ENCODE measurements around the gene ZDHHC19. TPM values are rescaled to one million over a fixed set of nuclear protein-coding genes. Genes with fewer than 3 reads are reported as not detected.

ZDHHC19 gene
- total RNA-seq, 1 donor from 2014 or later, result not detected

- no peak overlapping the region for H3K9ac ChIP-seq (ENCODE audit: low read length)
- no peak for FAIRE-seq
- no peaks in the 10 kb centered on the region for H3K36me3 ChIP-seq (ENCODE audit: insufficient read depth, low read length)
- Mint-ChIP-seq H3K4me1 (ENCODE audit: low read depth, unreplicated experiment) (peaks cover 5% of the 10 kb centered on the region), H3K27me3 (ENCODE audit: low read depth, unreplicated experiment) (peaks cover 12% of the 10 kb centered on the region), H3K4me3 (ENCODE audit: unreplicated experiment) (no peak overlapping the region), H3K36me3 (ENCODE audit: low read depth, unreplicated experiment) (peaks cover 5% of the 10 kb centered on the region), H3K27ac (ENCODE audit: unreplicated experiment) (no peak overlapping the region), H3K9me3 (ENCODE audit: unreplicated experiment) (no peaks in the 10 kb centered on the region)
- no peak overlapping the region for H3K4me2 ChIP-seq (ENCODE audit: low read length)
- no peaks in the 10 kb centered on the region for H3K27me3 ChIP-seq (ENCODE audit: insufficient read depth, low read length)
- peaks cover 9% of the 10 kb centered on the region for H3K4me1 ChIP-seq (ENCODE audit: insufficient read depth, low read length)
- no peak overlapping the region for H3K27ac ChIP-seq (ENCODE audit: low read depth, low read length)
- no peaks in the 10 kb centered on the region for H3K79me2 ChIP-seq (ENCODE audit: insufficient read depth, low read length)
- H2AFZ ChIP-seq (ENCODE audit: low read depth, low read length), result no peak overlapping the region
- no peak for DNase-seq (ENCODE audit: low read depth)
- H3K4me3 ChIP-seq (ENCODE audit: insufficient read depth, low read depth, low read length), result no peak overlapping the region
- H3K9me3 ChIP-seq (ENCODE audit: insufficient read depth, low read depth, low read length), result no peaks in the 10 kb centered on the region
- no peak for TF ChIP-seq CTCF (IDR thresholded peaks at IDR 0.05; ENCODE audit: insufficient read depth, low read depth, low read length)
- TF ChIP-seq EZH2 (IDR thresholded peaks at IDR 0.05; ENCODE audit: insufficient read depth, low read length), result no peak
- no peaks in the 10 kb centered on the region for H4K20me1 ChIP-seq (ENCODE audit: insufficient read depth, low read length)
Measured at GRCh38 chr3:196217307-196218154, 6.3 kb upstream of the ZDHHC19 start.

- no peaks in the 10 kb centered on the region for H3K27me3 ChIP-seq (ENCODE audit: insufficient read depth, low read length)
- no peak overlapping the region for H3K4me3 ChIP-seq (ENCODE audit: insufficient read depth, low read depth, low read length)
- H3K4me2 ChIP-seq (ENCODE audit: low read length), result no peak overlapping the region
- Mint-ChIP-seq H3K36me3 (ENCODE audit: low read depth, unreplicated experiment) (peaks cover 5% of the 10 kb centered on the region), H3K4me1 (ENCODE audit: low read depth, unreplicated experiment) (peaks cover 5% of the 10 kb centered on the region), H3K9me3 (ENCODE audit: unreplicated experiment) (no peaks in the 10 kb centered on the region), H3K27ac (ENCODE audit: unreplicated experiment) (no peak overlapping the region), H3K4me3 (ENCODE audit: unreplicated experiment) (no peak overlapping the region), H3K27me3 (ENCODE audit: low read depth, unreplicated experiment) (peaks cover 12% of the 10 kb centered on the region)
- DNase-seq (ENCODE audit: low read depth) (no peak), FAIRE-seq (no peak)
- TF ChIP-seq CTCF (IDR thresholded peaks at IDR 0.05; ENCODE audit: insufficient read depth, low read depth, low read length), result no peak
- no peak for TF ChIP-seq EZH2 (IDR thresholded peaks at IDR 0.05; ENCODE audit: insufficient read depth, low read length)
- H3K27ac ChIP-seq (ENCODE audit: low read depth, low read length), result no peak overlapping the region
- no peak overlapping the region for H3K9ac ChIP-seq (ENCODE audit: low read length)
- no peak overlapping the region for H2AFZ ChIP-seq (ENCODE audit: low read depth, low read length)
- H3K4me1 ChIP-seq (ENCODE audit: insufficient read depth, low read length), result peaks cover 9% of the 10 kb centered on the region
- H3K79me2 ChIP-seq (ENCODE audit: insufficient read depth, low read length), result no peaks in the 10 kb centered on the region
- H3K9me3 ChIP-seq (ENCODE audit: insufficient read depth, low read depth, low read length), result no peaks in the 10 kb centered on the region
- H4K20me1 ChIP-seq (ENCODE audit: insufficient read depth, low read length), result no peaks in the 10 kb centered on the region
- H3K36me3 ChIP-seq (ENCODE audit: insufficient read depth, low read length), result no peaks in the 10 kb centered on the region
Measured at GRCh38 chr3:196216681-196217211, 5.5 kb upstream of the ZDHHC19 start.

- no peak for TF ChIP-seq CTCF (IDR thresholded peaks at IDR 0.05; ENCODE audit: insufficient read depth, low read depth, low read length)
- Histone ChIP-seq H3K9me3 (ENCODE audit: insufficient read depth, low read depth, low read length) (no peaks in the 10 kb centered on the region), H3K27me3 (ENCODE audit: insufficient read depth, low read length) (no peaks in the 10 kb centered on the region), H4K20me1 (ENCODE audit: insufficient read depth, low read length) (no peaks in the 10 kb centered on the region), H2AFZ (ENCODE audit: low read depth, low read length) (no peak within 1 kb of the TSS), H3K27ac (ENCODE audit: low read depth, low read length) (no peak within 1 kb of the TSS), H3K79me2 (ENCODE audit: insufficient read depth, low read length) (no peaks in the 10 kb centered on the region), H3K9ac (ENCODE audit: low read length) (no peak within 1 kb of the TSS), H3K36me3 (ENCODE audit: insufficient read depth, low read length) (no peaks in the 10 kb centered on the region), H3K4me3 (ENCODE audit: insufficient read depth, low read depth, low read length) (no peak within 1 kb of the TSS), H3K4me2 (ENCODE audit: low read length) (no peak within 1 kb of the TSS), H3K4me1 (ENCODE audit: insufficient read depth, low read length) (peaks cover 9% of the 10 kb centered on the region)
- H3K4me3 Mint-ChIP-seq (ENCODE audit: unreplicated experiment), result no peak within 1 kb of the TSS
- H3K27me3 Mint-ChIP-seq (ENCODE audit: low read depth, unreplicated experiment), result peaks cover 12% of the 10 kb centered on the region
- peaks cover 5% of the 10 kb centered on the region for H3K4me1 Mint-ChIP-seq (ENCODE audit: low read depth, unreplicated experiment)
- FAIRE-seq, result no peak
- no peaks in the 10 kb centered on the region for H3K9me3 Mint-ChIP-seq (ENCODE audit: unreplicated experiment)
- DNase-seq (ENCODE audit: low read depth), result no peak
- peaks cover 5% of the 10 kb centered on the region for H3K36me3 Mint-ChIP-seq (ENCODE audit: low read depth, unreplicated experiment)
- H3K27ac Mint-ChIP-seq (ENCODE audit: unreplicated experiment), result no peak within 1 kb of the TSS
Measured at GRCh38 chr3:196216089-196216564, 4.9 kb upstream of the ZDHHC19 start, which contains the start of gene SLC51A. Gene SLC51A (plus strand): TSS chr3:196216534. CDS start chr3:196216713, 179 bp downstream.

Measured in astrocyte (in vitro differentiated cells and primary cell).